Hepatocyte (in vitro differentiated cells): Measurements from ENCODE around the gene KCNQ4.

Source experiments
- CTCF ChIP-seq: fragments of 200-600 bp; sonication (generic); IDR thresholded peaks from 2 replicates; pipeline ENCODE4 v1.5.1; 2016; ENCODE audit warnings: antibody characterized with exemption, mild to moderate bottlenecking; ENCODE audit not compliant: poor library complexity
- EZH2 ChIP-seq: fragments of 200-600 bp; sonication (generic); IDR thresholded peaks from 2 replicates; pipeline ENCODE4 v1.6.1; 2016; ENCODE audit warnings: antibody characterized with exemption, mild to moderate bottlenecking, borderline replicate concordance
- EZH2phosphoT487 ChIP-seq: fragments of 200-600 bp; sonication (generic); IDR thresholded peaks from one replicate; pipeline ENCODE4 v1.6.1; 2018; ENCODE audit warnings: antibody characterized with exemption, mild to moderate bottlenecking, low read depth, moderate library complexity; ENCODE audit not compliant: unreplicated experiment, severe bottlenecking

- no peak for TF ChIP-seq CTCF
- no peak for TF ChIP-seq EZH2
- no peak for TF ChIP-seq EZH2phosphoT487
Measured at GRCh38 chr1:40823345-40823744, 39.8 kb downstream of the KCNQ4 start.
